ENCODE data around the gene SF3B4. TPM values are rescaled to one million over a fixed set of nuclear protein-coding genes. Genes with fewer than 3 reads are reported as not detected.
A peak's percentile ranks its signal among the peaks of the same experiment; 100 is the strongest.

SF3B4 gene
- total and polyA plus RNA-seq, 7 donors = 7.8 to 51.1 (median 17.7) TPM

DNA sequence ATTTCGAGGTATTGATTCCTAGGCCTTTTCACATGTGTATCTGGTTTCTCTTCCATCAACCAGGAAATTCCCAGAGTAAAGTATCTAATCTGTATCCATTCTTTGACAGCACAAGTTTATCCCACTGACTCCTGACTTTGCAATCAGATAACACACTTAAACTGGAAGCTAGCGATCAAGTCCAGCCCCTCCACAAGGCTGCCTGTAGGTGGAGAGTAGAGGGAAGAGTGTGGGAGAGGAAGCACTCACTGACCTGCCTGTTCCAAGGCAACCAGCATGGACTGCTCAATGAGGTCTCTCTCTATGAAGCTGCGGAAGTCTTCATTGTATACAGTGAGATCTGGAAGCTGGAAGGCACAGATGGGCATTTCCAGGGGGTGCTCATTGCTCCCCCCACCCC is 39.4 kb upstream of the SF3B4 start:
- Histone ChIP-seq H3K27ac (no peak overlapping the region), H3K9me3 (no peaks in the 10 kb centered on the region), H3K27me3 (no peaks in the 10 kb centered on the region), H3K36me3 (peaks cover 20 to 96% (median 51%) of the 10 kb centered on the region in 4 donors), H3K4me1 (peaks cover 0 to 7% (median 3%) of the 10 kb centered on the region in 4 donors), H3K4me3 (no peak overlapping the region)
- 93 to 96% methylated on average over 3 of the region's 3 CpGs for WGBS, 2 donors
- intact Hi-C loops (cut with DNase I) = no loop called here
- TF ChIP-seq POLR2AphosphoS5 (IDR thresholded peaks at IDR 0.05) (no peak), CTCF (IDR thresholded peaks at IDR 0.05) (no peak), EP300 (IDR thresholded peaks at IDR 0.05) (no peak), POLR2A (IDR thresholded peaks at IDR 0.05) (no peak)
- no peak for DNase-seq

- Histone ChIP-seq H3K9me3 (no peaks in the 10 kb centered on the region), H3K4me3 (no peak overlapping the region), H3K27ac (no peak overlapping the region), H3K27me3 (no peaks in the 10 kb centered on the region), H3K36me3 (peaks cover 16 to 89% (median 51%) of the 10 kb centered on the region in 4 donors), H3K4me1 (peaks cover 0 to 7% (median 3%) of the 10 kb centered on the region in 4 donors)
- TF ChIP-seq POLR2AphosphoS5 (IDR thresholded peaks at IDR 0.05) (no peak), POLR2A (IDR thresholded peaks at IDR 0.05) (no peak), EP300 (IDR thresholded peaks at IDR 0.05) (no peak), CTCF (IDR thresholded peaks at IDR 0.05) (no peak)
- no peak for DNase-seq
- WGBS, 2 donors = 28 to 78% methylated on average over 1 of the region's 1 CpG
- intact Hi-C loops (cut with DNase I) = no loop called here
Observed at GRCh38 chr1:149966405-149966804, 38.8 kb upstream of the SF3B4 start.

DNA sequence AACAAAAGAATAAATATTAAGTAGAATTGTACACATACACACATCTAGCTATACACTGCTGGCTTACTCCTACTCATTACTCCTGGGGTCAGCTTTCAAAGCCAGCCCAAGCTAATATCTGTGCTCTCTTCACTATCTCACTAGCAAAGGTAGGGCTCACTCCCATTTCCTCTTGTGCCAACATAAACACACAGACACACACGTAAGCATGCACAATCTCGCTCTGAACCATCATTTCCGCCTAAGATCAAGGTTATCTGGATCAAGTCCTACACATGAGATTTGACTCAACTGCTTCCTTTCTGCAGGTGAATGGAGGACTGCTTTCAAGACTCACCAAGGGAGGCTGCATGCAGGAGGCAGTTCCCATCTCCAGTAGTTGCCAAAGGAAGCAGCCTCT is 37.8 kb upstream of the SF3B4 start:
- Histone ChIP-seq H3K36me3 (peaks cover 12 to 86% (median 46%) of the 10 kb centered on the region in 4 donors), H3K27ac (no peak overlapping the region), H3K27me3 (no peaks in the 10 kb centered on the region), H3K4me3 (no peak overlapping the region), H3K9me3 (no peaks in the 10 kb centered on the region), H3K4me1 (peaks cover 0 to 7% (median 3%) of the 10 kb centered on the region in 4 donors)
- no peak for DNase-seq
- 83 to 91% methylated on average over 3 of the region's 3 CpGs for WGBS, 2 donors
- intact Hi-C loops (cut with DNase I) = no loop called here
- TF ChIP-seq EP300 (IDR thresholded peaks at IDR 0.05) = no peak
- no peak for TF ChIP-seq CTCF (IDR thresholded peaks at IDR 0.05)
- no peak for TF ChIP-seq POLR2A (IDR thresholded peaks at IDR 0.05)
- TF ChIP-seq POLR2AphosphoS5 (IDR thresholded peaks at IDR 0.05) = no peak

DNA sequence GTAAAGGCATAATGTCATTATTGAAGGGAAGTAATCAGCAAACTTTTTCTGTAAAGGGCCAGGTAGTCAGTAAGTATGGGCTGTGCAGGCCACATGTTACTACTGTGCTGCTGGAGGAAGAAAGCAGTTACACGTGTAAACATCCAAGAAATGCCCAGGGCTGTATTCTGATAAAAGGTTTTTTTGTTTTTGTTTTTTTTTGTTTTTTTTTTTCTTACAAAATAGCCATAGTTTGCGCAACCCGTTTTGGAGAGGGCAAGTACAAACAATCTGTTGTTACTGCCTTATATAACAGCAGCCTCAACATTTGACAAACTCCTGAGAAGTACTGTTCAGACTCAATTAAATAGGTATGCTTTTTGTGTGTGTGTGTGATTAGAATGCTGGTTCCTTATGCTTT is 35.8 kb upstream of the SF3B4 start:
- Histone ChIP-seq H3K9me3 (no peaks in the 10 kb centered on the region), H3K4me3 (no peak overlapping the region), H3K4me1 (peaks cover 0 to 7% (median 3%) of the 10 kb centered on the region in 4 donors), H3K36me3 (peaks cover 3 to 83% (median 44%) of the 10 kb centered on the region in 4 donors), H3K27me3 (no peaks in the 10 kb centered on the region), H3K27ac (peak overlapping the region in 3 of 4 donors; percentile 15 to 58 (median 47))
- intact Hi-C loops (cut with DNase I) = loop anchor here (5.0 kb wide), 1 partner anchor 224 kb away; no protein-coding TSS in a partner anchor
- WGBS, 2 donors = 51 to 70% methylated on average over 3 of the region's 3 CpGs
- TF ChIP-seq CTCF (IDR thresholded peaks at IDR 0.05) (no peak), POLR2A (IDR thresholded peaks at IDR 0.05) (no peak), EP300 (IDR thresholded peaks at IDR 0.05) (no peak), POLR2AphosphoS5 (IDR thresholded peaks at IDR 0.05) (no peak)
- no peak for DNase-seq

DNA sequence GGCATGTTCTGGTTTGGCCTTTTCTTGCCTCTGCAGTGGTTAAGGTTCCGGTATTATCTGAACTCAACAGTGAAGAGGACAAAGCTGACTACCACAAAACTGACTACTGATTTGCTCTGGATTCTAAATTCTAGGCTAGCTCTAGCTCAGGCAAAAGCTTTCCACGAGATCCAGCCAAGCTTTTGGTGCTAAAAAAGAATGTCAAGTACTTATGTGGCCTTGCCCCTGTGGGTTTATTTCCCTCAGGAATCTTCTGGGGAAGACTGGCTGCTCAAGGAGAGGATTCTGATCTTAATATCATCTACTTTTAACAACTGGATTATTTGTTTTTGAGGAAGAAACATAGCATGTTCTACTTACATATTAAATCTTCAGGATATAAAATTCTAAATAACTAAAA is 35.1 kb upstream of the SF3B4 start:
- Histone ChIP-seq H3K27ac (peak overlapping the region; percentile 40 to 58 (median 50)), H3K4me1 (peaks cover 0 to 7% (median 3%) of the 10 kb centered on the region in 4 donors), H3K27me3 (no peaks in the 10 kb centered on the region), H3K36me3 (peaks cover 6 to 83% (median 46%) of the 10 kb centered on the region in 4 donors), H3K9me3 (no peaks in the 10 kb centered on the region), H3K4me3 (no peak overlapping the region)
- WGBS, 2 donors = 61 to 81% methylated on average over 2 of the region's 2 CpGs
- DNase-seq = no peak
- intact Hi-C loops (cut with DNase I) = loop anchor here (1.0 to 5.0 kb wide), 3 partner anchors 88 to 225 kb away; no protein-coding TSS in a partner anchor
- TF ChIP-seq EP300 (IDR thresholded peaks at IDR 0.05) (no peak), POLR2AphosphoS5 (IDR thresholded peaks at IDR 0.05) (no peak), POLR2A (IDR thresholded peaks at IDR 0.05) (no peak), CTCF (IDR thresholded peaks at IDR 0.05) (no peak)

Data from sigmoid colon (tissue), 7 donors.